DMS79 treated with DMSO at 0.1 percent for 48 hours (cell line): ENCODE results near the gene SERP2.

ENCODE experiments used
- DNase-seq: peaks from one replicate; lab custom pipeline; 2025; lab: John Stamatoyannopoulos, UW

SERP2 gene

GRCh38 chr13:44389060-44389666 lies 15.5 kb downstream of the SERP2 start:
- no peak for DNase-seq

- DNase-seq = no peak
Measured at GRCh38 chr13:44389876-44390275, 16.3 kb downstream of the SERP2 start.

GRCh38 chr13:44393391-44393790 lies 19.8 kb downstream of the SERP2 start:
- no peak for DNase-seq

- no peak for DNase-seq
Measured at GRCh38 chr13:44394658-44395057, 21.0 kb downstream of the SERP2 start.

GRCh38 chr13:44395976-44396694 lies 22.5 kb downstream of the SERP2 start:
- DNase-seq = no peak

- no peak for DNase-seq
Measured at GRCh38 chr13:44396701-44397580, 23.3 kb downstream of the SERP2 start.

GRCh38 chr13:44397766-44398223 lies 24.2 kb downstream of the SERP2 start:
- no peak for DNase-seq

- DNase-seq = peak; percentile 42
Measured at GRCh38 chr13:44398606-44399005, 25.0 kb downstream of the SERP2 start.

GRCh38 chr13:44399074-44399473 lies 25.4 kb downstream of the SERP2 start:
- DNase-seq = peak; percentile 74

- DNase-seq = no peak
Measured at GRCh38 chr13:44400736-44401135, 27.1 kb downstream of the SERP2 start.

GRCh38 chr13:44401577-44401976 lies 28.0 kb downstream of the SERP2 start:
- no peak for DNase-seq

GRCh38 chr13:44402899-44403445 lies 29.3 kb downstream of the SERP2 start:
- DNase-seq = peak; percentile 69

- peak; percentile 72 for DNase-seq
Measured at GRCh38 chr13:44403461-44404056, 29.9 kb downstream of the SERP2 start.

GRCh38 chr13:44404261-44405132 lies 30.9 kb downstream of the SERP2 start:
- DNase-seq = peak; percentile 15

- no peak for DNase-seq
Measured at GRCh38 chr13:44406617-44407016, 33.0 kb downstream of the SERP2 start.

GRCh38 chr13:44407379-44407778 lies 33.8 kb downstream of the SERP2 start:
- DNase-seq = no peak

GRCh38 chr13:44407891-44408290 lies 34.3 kb downstream of the SERP2 start:
- no peak for DNase-seq

GRCh38 chr13:44409595-44409994 lies 36.0 kb downstream of the SERP2 start:
- no peak for DNase-seq

- no peak for DNase-seq
Measured at GRCh38 chr13:44410328-44410859, 36.8 kb downstream of the SERP2 start.

- DNase-seq = no peak
Measured at GRCh38 chr13:44411841-44412240, 38.2 kb downstream of the SERP2 start.
